K562 (cell line): ENCODE results near the gene SPI1. TPM values are rescaled to one million over a fixed set of nuclear protein-coding genes. Genes with fewer than 3 reads are reported as not detected.
A peak's percentile ranks its signal among the peaks of the same experiment; 100 is the strongest.

Source experiments
- E2F3 ChIP-seq: fragments of 250-450 bp; sonication (Bioruptor Pico); IDR thresholded peaks from 2 replicates; pipeline ENCODE4 v1.4.0; 2020; ENCODE audit warnings: mild to moderate bottlenecking
- KLF6 ChIP-seq: fragments of 250-450 bp; sonication (Bioruptor Pico); IDR thresholded peaks from 2 replicates; pipeline ENCODE4 v1.4.0; 2020; ENCODE audit warnings: mild to moderate bottlenecking, moderate library complexity, borderline replicate concordance
- PBX2 ChIP-seq, 2 experiments: IDR thresholded peaks in 1 of 2; conservative IDR thresholded peaks in 1 of 2; 2 replicates each; pipeline ENCODE4 v1.6.1; 2016; ENCODE audit warnings: low read depth in 2 of 2, mild to moderate bottlenecking in 1 of 2, missing compliant biosample characterization in 1 of 2, missing genetic modification characterization in 1 of 2, moderate library complexity in 1 of 2
- RREB1 ChIP-seq: fragments of 250-450 bp; sonication (Bioruptor Pico); IDR thresholded peaks from 2 replicates; pipeline ENCODE4 v1.4.0; 2020
- UBTF ChIP-seq, 2 experiments: IDR thresholded peaks; 2 replicates each; pipeline ENCODE4 v1.6.1; 2012; ENCODE audit warnings: improper control_type of control experiment in 2 of 2, low read depth in 2 of 2, low read length in 2 of 2, borderline replicate concordance in 1 of 2
- ZNF217 ChIP-seq: sonication (generic); formaldehyde crosslinking; IDR thresholded peaks from 2 replicates; pipeline ENCODE4 v1.8.0; 2022; ENCODE audit warnings: mild to moderate bottlenecking, missing genetic modification reagents
- ZNF239 ChIP-seq: fragments of 250-450 bp; sonication (Bioruptor Pico); IDR thresholded peaks from 2 replicates; pipeline ENCODE4 v1.4.0; 2020; ENCODE audit warnings: mild to moderate bottlenecking
- polyA plus RNA-seq, 8 experiments: library from polyadenylated mRNA; depleted of rRNA in 4 of 8; stranded (reverse) in 5 of 8; unstranded in 3 of 8; fragments of >200 nt; fragmentation: Nextera tagmentation in 2 of 8; fragmentation: Illumina TruSeq in 1 of 8; extraction: Ambion mirVana in 2 of 8; extraction: Trizol in 1 of 8; gene quantifications; 2 replicates each; pipeline versions ENCODE4 v1.2.1 to v1.2.3, GENCODE V29; 2011 to 2014; ENCODE audit warnings: inconsistent platforms in 1 of 8, missing spikeins in 1 of 8
- total RNA-seq, 7 experiments: library from RNA; depleted of rRNA in 6 of 7; stranded (reverse); fragments of >200 nt in 6 of 7; fragmentation: Illumina TruSeq in 2 of 7; extraction: Trizol in 2 of 7; gene quantifications; 2 replicates each; pipeline versions ENCODE4 v1.2.1 to v1.2.3, GENCODE V29; 2011 to 2021; ENCODE audit warnings: low replicate concordance in 1 of 7
- TF ChIP-seq, protein P1 (sequence below): fragments of 250-450 bp; sonication (Bioruptor Pico); IDR thresholded peaks from 2 replicates; pipeline ENCODE4 v1.4.0; 2020; ENCODE audit warnings: mild to moderate bottlenecking, moderate library complexity

The SPI1 gene
- total and polyA plus RNA-seq, 9 of the 15 experiments (the other 6 are each of a cell fraction or from before 2014, with no cell fraction given) = 0.10 to 33.7 (median 10.3) TPM

DNA sequence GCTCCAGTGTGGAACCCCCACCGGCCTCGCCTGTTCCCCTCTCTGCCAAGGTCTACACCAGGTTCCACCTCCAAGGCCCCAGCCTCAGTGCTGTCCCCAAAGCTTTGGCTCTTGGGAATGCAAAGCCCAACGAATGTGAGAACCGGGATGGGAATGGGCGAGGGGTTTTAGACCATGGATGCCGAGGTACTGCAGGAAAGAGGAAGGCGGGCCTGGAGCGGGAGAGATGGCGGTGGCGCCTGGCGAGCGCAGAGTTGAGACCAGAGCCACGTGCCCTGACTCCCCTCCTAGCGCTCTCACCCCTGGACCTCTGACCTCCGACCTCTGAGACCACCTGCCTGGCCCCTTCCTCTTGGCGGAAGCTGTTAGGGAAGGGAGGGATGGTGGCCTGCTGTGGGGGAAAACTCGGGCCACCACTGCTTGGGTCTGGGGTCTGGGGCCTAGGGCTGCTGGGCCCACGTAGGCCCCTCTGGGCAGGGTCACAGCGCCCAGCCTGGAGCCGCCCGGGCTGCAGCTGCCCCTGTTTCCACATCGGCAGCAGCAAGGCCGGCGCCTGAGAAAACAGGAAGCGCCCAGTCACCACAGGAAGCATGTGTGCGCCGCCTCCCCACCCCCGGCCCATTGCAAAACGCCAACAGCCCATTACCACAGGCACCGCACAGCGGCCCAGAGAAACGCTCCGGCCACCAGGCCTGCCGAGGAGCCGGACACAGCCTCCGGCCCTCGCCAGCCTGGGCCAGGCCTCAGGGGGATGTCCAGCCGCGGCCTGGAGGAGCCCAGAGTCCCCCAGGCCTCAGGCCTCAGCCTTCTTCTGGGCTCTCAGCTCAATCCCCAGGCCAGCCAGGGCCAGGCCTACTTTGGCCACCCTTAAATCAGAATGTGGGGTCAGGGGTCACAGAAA, 16.2 kb upstream of the SPI1 start (continued):
- TF ChIP-seq RREB1 (CRISPR knock-in tag) (no peak), E2F3 (CRISPR knock-in tag) (0 out of 2 replicates have a peak, but pooled peaks have one; percentile 9), ZNF239 (CRISPR knock-in tag) (no peak), ZNF217 (CRISPR knock-in tag) (no peak), UBTF (IDR thresholded peaks at IDR 0.05; ENCODE audit: borderline replicate concordance in 1 of 2, low read depth in 2 of 2, low read length in 2 of 2) (0 out of 4 replicates have a peak, but pooled peaks of 1 of the 2 experiments have one; percentile 60), PBX2 (CRISPR knock-in tag; IDR thresholded peaks at IDR 0.05; ENCODE audit: low read depth) (no peak), PBX2 (tag; conservative IDR thresholded peaks at IDR 0.05; ENCODE audit: low read depth) (no peak), KLF6 (0 out of 2 replicates have a peak, but pooled peaks have one; percentile 34)
- TF ChIP-seq, protein P1, sequence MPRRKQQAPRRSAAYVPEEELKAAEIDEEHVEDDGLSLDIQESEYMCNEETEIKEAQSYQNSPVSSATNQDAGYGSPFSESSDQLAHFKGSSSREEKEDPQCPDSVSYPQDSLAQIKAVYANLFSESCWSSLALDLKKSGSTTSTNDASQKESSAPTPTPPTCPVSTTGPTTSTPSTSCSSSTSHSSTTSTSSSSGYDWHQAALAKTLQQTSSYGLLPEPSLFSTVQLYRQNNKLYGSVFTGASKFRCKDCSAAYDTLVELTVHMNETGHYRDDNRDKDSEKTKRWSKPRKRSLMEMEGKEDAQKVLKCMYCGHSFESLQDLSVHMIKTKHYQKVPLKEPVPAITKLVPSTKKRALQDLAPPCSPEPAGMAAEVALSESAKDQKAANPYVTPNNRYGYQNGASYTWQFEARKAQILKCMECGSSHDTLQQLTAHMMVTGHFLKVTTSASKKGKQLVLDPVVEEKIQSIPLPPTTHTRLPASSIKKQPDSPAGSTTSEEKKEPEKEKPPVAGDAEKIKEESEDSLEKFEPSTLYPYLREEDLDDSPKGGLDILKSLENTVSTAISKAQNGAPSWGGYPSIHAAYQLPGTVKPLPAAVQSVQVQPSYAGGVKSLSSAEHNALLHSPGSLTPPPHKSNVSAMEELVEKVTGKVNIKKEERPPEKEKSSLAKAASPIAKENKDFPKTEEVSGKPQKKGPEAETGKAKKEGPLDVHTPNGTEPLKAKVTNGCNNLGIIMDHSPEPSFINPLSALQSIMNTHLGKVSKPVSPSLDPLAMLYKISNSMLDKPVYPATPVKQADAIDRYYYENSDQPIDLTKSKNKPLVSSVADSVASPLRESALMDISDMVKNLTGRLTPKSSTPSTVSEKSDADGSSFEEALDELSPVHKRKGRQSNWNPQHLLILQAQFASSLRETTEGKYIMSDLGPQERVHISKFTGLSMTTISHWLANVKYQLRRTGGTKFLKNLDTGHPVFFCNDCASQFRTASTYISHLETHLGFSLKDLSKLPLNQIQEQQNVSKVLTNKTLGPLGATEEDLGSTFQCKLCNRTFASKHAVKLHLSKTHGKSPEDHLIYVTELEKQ (CRISPR knock-in tag) = no peak
